ENCODE measurements around the gene PCDHGB5. TPM values are rescaled to one million over a fixed set of nuclear protein-coding genes. Genes with fewer than 3 reads are reported as not detected.
"Not testable (repeated sequence)": the region's sequence is repeated elsewhere in the genome, so short reads cannot be mapped to it uniquely, and the experiment has no call there.

The PCDHGB5 gene
- total RNA-seq, 1 experiment from 2014 or later: 0.55 TPM

DNA sequence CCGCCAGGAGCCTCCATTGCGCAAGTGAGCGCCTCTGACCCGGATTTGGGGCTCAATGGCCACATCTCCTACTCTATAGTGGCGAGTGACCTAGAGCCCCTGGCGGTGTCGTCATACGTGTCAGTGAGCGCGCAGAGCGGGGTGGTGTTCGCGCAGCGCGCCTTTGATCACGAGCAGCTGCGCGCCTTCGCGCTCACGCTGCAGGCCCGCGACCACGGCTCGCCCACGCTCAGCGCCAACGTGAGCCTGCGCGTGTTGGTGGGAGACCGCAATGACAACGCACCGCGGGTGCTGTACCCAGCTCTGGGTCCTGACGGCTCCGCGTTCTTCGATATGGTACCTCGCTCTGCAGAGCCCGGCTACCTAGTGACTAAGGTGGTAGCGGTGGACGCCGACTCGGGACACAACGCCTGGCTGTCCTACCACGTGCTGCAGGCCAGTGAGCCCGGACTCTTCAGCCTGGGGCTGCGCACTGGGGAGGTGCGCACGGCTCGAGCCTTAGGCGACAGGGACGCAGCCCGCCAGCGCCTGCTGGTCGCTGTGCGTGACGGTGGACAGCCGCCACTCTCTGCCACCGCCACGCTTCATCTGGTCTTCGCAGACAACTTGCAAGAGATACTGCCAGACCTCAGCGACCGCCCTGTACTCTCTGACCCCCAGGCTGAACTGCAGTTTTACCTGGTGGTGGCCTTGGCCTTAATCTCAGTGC lies 12.0 kb downstream of the PCDHGB5 start:
- no peak for DNase-seq (ENCODE audit: low read depth)

- no peak for DNase-seq (ENCODE audit: low read depth)
Measured at GRCh38 chr5:141411575-141411974, 13.8 kb downstream of the PCDHGB5 start.

GRCh38 chr5:141412854-141413539 lies 15.2 kb downstream of the PCDHGB5 start, which contains the start of gene PCDHGA10:
Gene PCDHGA10, plus strand, starts transcription at chr5:141412987. Its CDS starts 189 bp downstream, at chr5:141413176.
- peak; percentile 51 for DNase-seq (ENCODE audit: low read depth)

DNA sequence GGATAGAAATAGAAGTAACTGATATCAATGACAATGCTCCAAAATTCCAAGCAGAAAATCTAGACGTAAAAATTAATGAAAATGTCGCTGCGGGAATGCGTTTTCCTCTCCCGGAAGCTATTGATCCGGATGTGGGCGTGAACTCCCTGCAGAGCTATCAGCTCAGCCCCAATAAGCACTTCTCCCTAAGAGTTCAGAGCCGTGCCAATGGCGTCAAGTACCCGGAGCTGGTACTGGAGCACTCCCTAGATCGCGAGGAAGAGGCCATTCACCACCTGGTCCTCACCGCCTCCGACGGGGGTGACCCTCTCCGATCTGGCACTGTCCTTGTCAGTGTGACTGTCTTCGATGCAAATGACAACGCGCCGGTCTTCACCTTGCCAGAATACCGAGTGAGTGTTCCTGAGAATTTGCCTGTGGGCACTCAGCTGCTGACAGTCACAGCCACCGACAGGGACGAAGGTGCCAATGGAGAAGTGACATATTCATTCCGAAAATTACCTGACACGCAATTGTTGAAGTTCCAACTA lies 15.9 kb downstream of the PCDHGB5 start:
- no peak for DNase-seq (ENCODE audit: low read depth)

DNA sequence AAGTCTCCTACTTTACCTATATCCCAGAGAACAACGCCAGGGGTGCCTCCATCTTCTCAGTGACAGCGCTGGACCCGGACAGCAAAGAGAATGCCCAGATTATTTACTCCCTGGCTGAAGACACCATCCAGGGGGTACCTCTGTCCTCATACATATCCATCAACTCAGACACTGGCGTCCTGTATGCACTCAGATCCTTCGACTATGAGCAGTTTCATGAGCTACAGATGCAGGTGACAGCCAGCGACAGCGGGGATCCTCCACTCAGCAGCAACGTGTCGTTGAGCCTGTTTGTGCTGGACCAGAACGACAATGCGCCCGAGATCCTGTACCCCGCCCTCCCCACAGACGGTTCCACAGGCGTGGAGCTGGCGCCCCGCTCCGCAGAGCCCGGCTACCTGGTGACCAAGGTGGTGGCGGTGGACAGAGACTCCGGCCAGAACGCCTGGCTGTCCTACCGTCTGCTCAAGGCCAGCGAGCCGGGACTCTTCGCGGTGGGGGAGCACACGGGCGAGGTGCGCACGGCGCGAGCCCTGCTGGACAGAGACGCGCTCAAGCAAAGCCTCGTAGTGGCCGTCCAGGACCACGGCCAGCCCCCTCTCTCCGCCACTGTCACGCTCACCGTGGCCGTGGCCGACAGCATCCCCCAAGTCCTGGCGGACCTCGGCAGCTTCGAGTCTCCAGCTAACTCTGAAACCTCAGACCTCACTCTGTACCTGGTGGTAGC lies 17.0 kb downstream of the PCDHGB5 start:
- not testable (repeated sequence) for DNase-seq (ENCODE audit: low read depth)

- not testable (repeated sequence) for DNase-seq (ENCODE audit: low read depth)
Measured at GRCh38 chr5:141415275-141415618, 17.5 kb downstream of the PCDHGB5 start.

- peak; percentile 73 for DNase-seq (ENCODE audit: low read depth)
Measured at GRCh38 chr5:141417494-141418172, 19.9 kb downstream of the PCDHGB5 start, which contains the start of gene PCDHGB7. Gene PCDHGB7, plus strand, starts transcription at chr5:141417677. Its CDS starts 183 bp downstream, at chr5:141417860.

GRCh38 chr5:141419074-141419880 lies 21.5 kb downstream of the PCDHGB5 start:
- DNase-seq (ENCODE audit: low read depth): no peak

DNA sequence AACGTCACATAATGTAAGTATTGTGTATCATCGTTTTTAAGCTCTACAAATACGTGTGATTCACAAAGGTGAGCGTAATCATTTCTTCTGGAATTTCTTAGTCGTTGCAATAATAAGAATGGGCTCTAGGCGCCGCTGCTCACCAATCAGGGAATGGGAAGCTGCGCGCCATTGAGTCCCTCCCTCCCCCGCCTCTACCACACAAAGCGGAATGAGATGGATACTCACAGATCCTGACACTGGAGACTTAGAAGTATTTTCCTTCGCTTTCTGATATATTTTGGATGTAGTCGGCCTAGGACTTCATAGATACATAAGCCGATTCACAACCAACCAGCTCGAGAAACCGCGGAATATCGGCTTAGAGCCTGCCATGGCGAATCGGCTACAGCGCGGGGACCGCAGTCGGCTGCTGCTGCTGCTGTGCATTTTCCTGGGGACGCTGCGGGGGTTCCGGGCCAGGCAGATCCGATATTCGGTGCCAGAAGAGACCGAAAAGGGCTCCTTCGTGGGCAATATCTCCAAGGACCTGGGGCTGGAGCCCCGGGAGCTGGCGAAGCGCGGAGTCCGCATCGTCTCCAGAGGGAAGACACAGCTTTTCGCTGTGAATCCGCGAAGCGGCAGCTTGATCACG lies 23.2 kb downstream of the PCDHGB5 start, which contains the start of gene PCDHGA11:
Gene PCDHGA11, plus strand, starts transcription at position 197 of the 634 bp plus-strand sequence. Its CDS starts 177 bp downstream, at position 374.
- DNase-seq (ENCODE audit: low read depth): no peak

- DNase-seq (ENCODE audit: low read depth): no peak
Measured at GRCh38 chr5:141421489-141421855, 23.7 kb downstream of the PCDHGB5 start.

GRCh38 chr5:141422742-141423291 lies 25.1 kb downstream of the PCDHGB5 start:
- no peak for DNase-seq (ENCODE audit: low read depth)

DNA sequence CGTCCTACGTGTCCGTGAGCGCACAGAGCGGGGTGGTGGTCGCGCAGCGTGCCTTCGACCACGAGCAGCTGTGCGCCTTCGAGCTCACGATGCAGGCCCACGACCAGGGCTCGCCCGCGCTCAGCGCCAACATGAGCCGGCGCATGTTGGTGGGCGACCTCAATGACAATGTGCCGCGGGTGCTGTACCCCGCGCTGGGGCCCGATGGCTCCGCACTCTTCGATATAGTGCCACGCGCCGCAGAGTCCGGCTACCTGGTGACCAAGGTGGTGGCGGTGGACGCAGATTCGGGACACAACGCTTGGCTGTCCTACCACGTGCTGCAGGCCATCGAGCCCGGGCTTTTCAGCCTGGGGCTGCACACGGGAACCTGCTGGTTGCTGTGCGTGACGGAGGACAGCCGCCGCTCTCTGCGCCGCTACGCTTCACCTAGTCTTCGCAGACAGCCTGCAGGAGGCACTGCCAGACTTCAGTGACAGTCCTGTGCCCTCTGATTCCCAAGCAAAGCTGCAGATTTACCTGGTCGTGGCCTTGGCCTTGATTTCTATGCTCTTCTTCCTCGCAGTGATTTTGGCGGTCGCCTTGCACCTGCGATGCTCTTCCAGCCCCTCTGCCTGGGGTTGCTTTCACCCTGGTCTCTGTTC lies 30.2 kb downstream of the PCDHGB5 start:
- DNase-seq (ENCODE audit: low read depth): no peak

- DNase-seq (ENCODE audit: low read depth): peak; percentile 74
Measured at GRCh38 chr5:141430332-141431113, 32.8 kb downstream of the PCDHGB5 start, which contains the start of gene PCDHGA12. Gene PCDHGA12, plus strand, starts transcription at chr5:141430507. Its CDS starts 253 bp downstream, at chr5:141430760.

- DNase-seq (ENCODE audit: low read depth): no peak
Measured at GRCh38 chr5:141431286-141431685, 33.5 kb downstream of the PCDHGB5 start.

DNA sequence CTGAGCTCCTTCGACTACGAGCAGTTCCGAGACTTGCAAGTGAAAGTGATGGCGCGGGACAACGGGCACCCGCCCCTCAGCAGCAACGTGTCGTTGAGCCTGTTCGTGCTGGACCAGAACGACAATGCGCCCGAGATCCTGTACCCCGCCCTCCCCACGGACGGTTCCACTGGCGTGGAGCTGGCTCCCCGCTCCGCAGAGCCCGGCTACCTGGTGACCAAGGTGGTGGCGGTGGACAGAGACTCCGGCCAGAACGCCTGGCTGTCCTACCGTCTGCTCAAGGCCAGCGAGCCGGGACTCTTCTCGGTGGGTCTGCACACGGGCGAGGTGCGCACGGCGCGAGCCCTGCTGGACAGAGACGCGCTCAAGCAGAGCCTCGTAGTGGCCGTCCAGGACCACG lies 34.6 kb downstream of the PCDHGB5 start:
- not testable (repeated sequence) for DNase-seq (ENCODE audit: low read depth)

DNA sequence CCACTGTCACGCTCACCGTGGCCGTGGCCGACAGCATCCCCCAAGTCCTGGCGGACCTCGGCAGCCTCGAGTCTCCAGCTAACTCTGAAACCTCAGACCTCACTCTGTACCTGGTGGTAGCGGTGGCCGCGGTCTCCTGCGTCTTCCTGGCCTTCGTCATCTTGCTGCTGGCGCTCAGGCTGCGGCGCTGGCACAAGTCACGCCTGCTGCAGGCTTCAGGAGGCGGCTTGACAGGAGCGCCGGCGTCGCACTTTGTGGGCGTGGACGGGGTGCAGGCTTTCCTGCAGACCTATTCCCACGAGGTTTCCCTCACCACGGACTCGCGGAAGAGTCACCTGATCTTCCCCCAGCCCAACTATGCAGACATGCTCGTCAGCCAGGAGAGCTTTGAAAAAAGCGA lies 35.0 kb downstream of the PCDHGB5 start:
- not testable (repeated sequence) for DNase-seq (ENCODE audit: low read depth)

DNA sequence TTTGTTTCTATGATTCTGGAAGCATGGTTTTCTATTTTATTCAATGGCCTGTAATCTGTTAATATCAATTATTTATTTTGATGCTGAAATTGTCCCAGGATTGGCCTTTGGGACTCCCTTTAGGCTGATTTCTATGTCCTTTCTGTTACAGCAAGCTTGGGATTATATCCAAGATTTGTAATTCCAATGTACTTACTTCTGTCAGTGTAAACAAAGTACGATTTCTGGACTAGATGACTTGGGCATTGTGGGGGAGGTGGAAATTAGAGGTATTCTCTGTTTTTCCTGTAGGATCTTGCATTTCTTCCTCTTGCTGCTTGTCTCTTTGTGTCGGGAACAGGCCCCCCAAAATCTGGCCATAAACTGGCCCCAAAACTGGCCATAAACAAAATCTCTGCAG lies 36.3 kb downstream of the PCDHGB5 start:
- DNase-seq (ENCODE audit: low read depth): no peak

- no peak for DNase-seq (ENCODE audit: low read depth)
Measured at GRCh38 chr5:141437221-141437620, 39.5 kb downstream of the PCDHGB5 start.
